DMS53 (cell line): Measurements from ENCODE around the gene MR1.
"Not testable (repeated sequence)": the region's sequence is repeated elsewhere in the genome, so short reads cannot be mapped to it uniquely, and the experiment has no call there.

Experiments
- DNase-seq: peaks from one replicate; lab custom pipeline; 2025; lab: John Stamatoyannopoulos, UW

MR1 gene

GRCh38 chr1:181032535-181032934, 1.2 kb upstream of the MR1 start:
- DNase-seq = no peak

GRCh38 chr1:181033128-181033798, 520 bp upstream of the MR1 start:
- DNase-seq = peak; percentile 61

- DNase-seq = not testable (repeated sequence)
Observed at GRCh38 chr1:181035210-181035609, 1.4 kb downstream of the MR1 start.

GRCh38 chr1:181036107-181036836, 2.5 kb downstream of the MR1 start:
- no peak for DNase-seq

GRCh38 chr1:181037386-181037785, 3.6 kb downstream of the MR1 start:
- DNase-seq = no peak

- peak; percentile 82 for DNase-seq
Observed at GRCh38 chr1:181038399-181038873, 4.7 kb downstream of the MR1 start.

- DNase-seq = no peak
Observed at GRCh38 chr1:181040284-181040865, 6.6 kb downstream of the MR1 start.

GRCh38 chr1:181043025-181043888, 9.5 kb downstream of the MR1 start:
- peak; percentile 83 for DNase-seq

- DNase-seq = peak; percentile 68
Observed at GRCh38 chr1:181044449-181044966, 10.7 kb downstream of the MR1 start.

GRCh38 chr1:181045946-181046345, 12.2 kb downstream of the MR1 start:
- not testable (repeated sequence) for DNase-seq

GRCh38 chr1:181049378-181049777, 15.6 kb downstream of the MR1 start:
- DNase-seq = no peak

- no peak for DNase-seq
Observed at GRCh38 chr1:181050922-181051321, 17.1 kb downstream of the MR1 start.

- DNase-seq = no peak
Observed at GRCh38 chr1:181056560-181056959, 22.8 kb downstream of the MR1 start.

- peak; percentile 76 for DNase-seq
Observed at GRCh38 chr1:181057079-181057478, 23.3 kb downstream of the MR1 start.

- no peak for DNase-seq
Observed at GRCh38 chr1:181059435-181059834, 25.7 kb downstream of the MR1 start.

- no peak for DNase-seq
Observed at GRCh38 chr1:181060066-181060465, 26.3 kb downstream of the MR1 start.

GRCh38 chr1:181060947-181061346, 27.2 kb downstream of the MR1 start:
- not testable (repeated sequence) for DNase-seq

- no peak for DNase-seq
Observed at GRCh38 chr1:181061487-181061886, 27.7 kb downstream of the MR1 start.

GRCh38 chr1:181061891-181062835, 28.4 kb downstream of the MR1 start:
- DNase-seq = no peak

- DNase-seq = no peak
Observed at GRCh38 chr1:181062836-181063428, 29.1 kb downstream of the MR1 start.
